NCI-H2107 (cell line): ENCODE results near the gene TAB2.

Source experiments
- DNase-seq: peaks from one replicate; lab custom pipeline; 2025; lab: John Stamatoyannopoulos, UW

TAB2 gene

GRCh38 chr6:149317644-149318571, at the start of gene TAB2:
Gene TAB2 (plus strand): TSS chr6:149317712. CDS start chr6:149369998, 52,286 bp downstream.
- DNase-seq: no peak

- no peak for DNase-seq
These were observed 49.4 kb upstream of the TAB2 start for GRCh38 chr6:149268146-149268545.

GRCh38 chr6:149268768-149269167, 48.7 kb upstream of the TAB2 start:
- DNase-seq: no peak

GRCh38 chr6:149270616-149271015, 46.9 kb upstream of the TAB2 start:
- no peak for DNase-seq

GRCh38 chr6:149271348-149272340, 45.9 kb upstream of the TAB2 start:
- DNase-seq: no peak

GRCh38 chr6:149273318-149273717, 44.2 kb upstream of the TAB2 start:
- no peak for DNase-seq

- no peak for DNase-seq
These were observed 41.9 kb upstream of the TAB2 start for GRCh38 chr6:149275621-149276020.

- no peak for DNase-seq
These were observed 39.9 kb upstream of the TAB2 start for GRCh38 chr6:149277621-149278020.

- DNase-seq: no peak
These were observed 38.5 kb upstream of the TAB2 start for GRCh38 chr6:149278997-149279396.

GRCh38 chr6:149284904-149285303, 32.6 kb upstream of the TAB2 start:
- DNase-seq: no peak

- no peak for DNase-seq
These were observed 31.9 kb upstream of the TAB2 start for GRCh38 chr6:149285626-149286025.

GRCh38 chr6:149286905-149287304, 30.6 kb upstream of the TAB2 start:
- no peak for DNase-seq

- no peak for DNase-seq
These were observed 28.2 kb upstream of the TAB2 start for GRCh38 chr6:149289192-149289781.

- DNase-seq: no peak
These were observed 27.5 kb upstream of the TAB2 start for GRCh38 chr6:149289966-149290365.

- DNase-seq: no peak
These were observed 24.3 kb upstream of the TAB2 start for GRCh38 chr6:149293244-149293643.

GRCh38 chr6:149300563-149300962, 16.9 kb upstream of the TAB2 start:
- no peak for DNase-seq

- no peak for DNase-seq
These were observed 14.8 kb upstream of the TAB2 start for GRCh38 chr6:149302723-149303122.

- no peak for DNase-seq
These were observed 14.0 kb upstream of the TAB2 start for GRCh38 chr6:149303468-149303867.

- DNase-seq: no peak
These were observed 12.1 kb upstream of the TAB2 start for GRCh38 chr6:149305372-149305771.

GRCh38 chr6:149306967-149307366, 10.5 kb upstream of the TAB2 start:
- DNase-seq: no peak

GRCh38 chr6:149311293-149311692, 6.2 kb upstream of the TAB2 start:
- DNase-seq: no peak

GRCh38 chr6:149311766-149312165, 5.7 kb upstream of the TAB2 start:
- no peak for DNase-seq
